ELF-1 (cell line): ENCODE measurements around the gene MLST8.

Experiments used
- DNase-seq: peaks from one replicate; pipeline ENCODE4 v3.0.0-alpha.2; 2016; ENCODE audit warnings: low read depth, low spot score

Gene MLST8

GRCh38 chr16:2208308-2208707, 3.1 kb downstream of the MLST8 start:
- DNase-seq, result no peak

GRCh38 chr16:2208772-2209171, 3.5 kb downstream of the MLST8 start:
- no peak for DNase-seq

GRCh38 chr16:2209258-2210008, 4.2 kb downstream of the MLST8 start:
- no peak for DNase-seq

- no peak for DNase-seq
Observed at GRCh38 chr16:2210009-2210332, 4.7 kb downstream of the MLST8 start.

- peak; percentile 47 for DNase-seq
Observed at GRCh38 chr16:2210386-2211365, 5.4 kb downstream of the MLST8 start, which contains the start of gene BRICD5. Gene BRICD5 (minus strand): TSS chr16:2210863. CDS start chr16:2210833, 30 bp downstream.

GRCh38 chr16:2211923-2212347, 6.7 kb downstream of the MLST8 start:
- DNase-seq, result no peak

- DNase-seq, result peak; percentile 71
Observed at GRCh38 chr16:2212362-2213324, 7.4 kb downstream of the MLST8 start.

GRCh38 chr16:2213817-2214718, 8.8 kb downstream of the MLST8 start:
- no peak for DNase-seq

- no peak for DNase-seq
Observed at GRCh38 chr16:2214719-2214968, 9.4 kb downstream of the MLST8 start, which contains the start of gene PGP. Gene PGP (minus strand): TSS chr16:2214840. CDS start chr16:2214777, 63 bp downstream.

GRCh38 chr16:2216330-2216729, 11.1 kb downstream of the MLST8 start:
- DNase-seq, result no peak

- DNase-seq, result peak; percentile 100
Observed at GRCh38 chr16:2223221-2223941, 18.1 kb downstream of the MLST8 start, which contains the start of gene E4F1. Gene E4F1 (plus strand): TSS chr16:2223591. CDS start chr16:2223614, 23 bp downstream.

- peak; percentile 74 for DNase-seq
Observed at GRCh38 chr16:2223942-2224486, 18.8 kb downstream of the MLST8 start.

- DNase-seq, result no peak
Observed at GRCh38 chr16:2226245-2226793, 21.1 kb downstream of the MLST8 start.

GRCh38 chr16:2226918-2227317, 21.7 kb downstream of the MLST8 start:
- no peak for DNase-seq

- DNase-seq, result no peak
Observed at GRCh38 chr16:2228161-2228824, 23.0 kb downstream of the MLST8 start.

GRCh38 chr16:2229091-2229490, 23.8 kb downstream of the MLST8 start:
- DNase-seq, result no peak

GRCh38 chr16:2229632-2230250, 24.5 kb downstream of the MLST8 start:
- DNase-seq, result no peak

- DNase-seq, result no peak
Observed at GRCh38 chr16:2230376-2230775, 25.1 kb downstream of the MLST8 start.
